Pons (tissue), 1 donor: ENCODE data around the gene FREM2.
A peak's percentile ranks its signal among the peaks of the same experiment; 100 is the strongest.

Experiments used
- DNase-seq: peaks from one replicate; pipeline ENCODE4 v3.0.0-alpha.2; 2016; ENCODE audit warnings: low spot score

FREM2 gene

DNA sequence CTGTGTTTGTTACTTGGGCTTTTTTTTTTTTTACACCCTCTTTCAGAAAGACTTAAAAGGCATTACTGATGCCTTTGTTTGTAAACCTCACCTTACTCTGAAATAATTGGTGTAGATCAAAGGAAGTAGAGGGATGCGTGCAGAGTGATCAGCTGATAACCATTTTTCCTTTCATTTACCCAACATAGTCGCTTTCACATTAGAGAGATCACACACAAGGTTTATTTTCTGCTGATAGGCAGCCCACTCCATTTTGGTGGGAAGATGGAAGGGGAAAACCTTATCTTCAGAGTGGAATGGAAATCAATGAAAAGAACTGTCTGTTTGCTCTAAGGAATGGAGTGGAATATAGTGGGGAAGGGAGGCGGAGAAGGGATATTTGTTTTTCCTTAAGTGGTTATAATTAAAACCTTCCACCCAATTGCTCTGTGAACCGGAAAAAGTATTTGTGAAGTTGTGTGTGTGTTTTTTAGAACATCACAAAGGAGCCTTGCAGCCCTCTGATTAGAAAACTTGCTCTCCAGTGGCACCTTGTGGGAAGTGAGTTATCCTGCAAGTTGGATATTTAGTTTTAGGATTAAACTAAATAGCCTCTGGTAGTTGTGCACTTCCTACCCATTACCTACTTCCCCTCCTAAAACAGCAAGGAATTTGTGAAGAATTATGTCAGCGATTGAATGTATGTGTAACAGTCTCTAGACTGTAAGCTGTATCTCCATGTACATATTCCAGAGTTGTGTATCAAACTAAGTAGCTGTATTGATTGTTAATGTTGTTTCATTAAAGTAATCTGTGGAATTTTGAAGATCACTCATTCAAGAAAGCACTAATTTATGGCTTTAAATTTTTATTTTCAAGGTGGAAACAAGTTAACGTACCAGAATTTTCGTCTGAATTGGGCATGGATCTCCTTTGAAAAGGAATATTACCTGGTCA lies 76.8 kb downstream of the FREM2 start:
- peak; percentile 83 for DNase-seq

DNA sequence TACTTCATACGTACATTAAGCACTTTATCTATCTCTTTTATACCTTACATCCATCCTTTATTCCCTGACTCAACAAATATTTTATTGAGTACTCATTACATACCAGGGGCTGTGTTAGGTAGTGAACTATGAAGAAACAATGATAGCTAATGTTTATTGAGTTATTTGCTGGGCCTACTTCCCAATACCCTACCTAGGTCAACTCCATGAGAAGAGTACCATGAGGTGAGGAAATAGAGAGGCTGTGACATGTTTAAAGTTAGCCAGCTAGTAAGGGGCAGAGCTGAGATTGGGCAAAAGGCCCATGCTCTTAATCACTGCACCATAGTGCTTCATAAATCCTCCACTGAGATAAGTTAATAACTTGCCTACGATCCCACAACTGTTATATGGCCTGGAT lies 79.9 kb downstream of the FREM2 start:
- no peak for DNase-seq

DNA sequence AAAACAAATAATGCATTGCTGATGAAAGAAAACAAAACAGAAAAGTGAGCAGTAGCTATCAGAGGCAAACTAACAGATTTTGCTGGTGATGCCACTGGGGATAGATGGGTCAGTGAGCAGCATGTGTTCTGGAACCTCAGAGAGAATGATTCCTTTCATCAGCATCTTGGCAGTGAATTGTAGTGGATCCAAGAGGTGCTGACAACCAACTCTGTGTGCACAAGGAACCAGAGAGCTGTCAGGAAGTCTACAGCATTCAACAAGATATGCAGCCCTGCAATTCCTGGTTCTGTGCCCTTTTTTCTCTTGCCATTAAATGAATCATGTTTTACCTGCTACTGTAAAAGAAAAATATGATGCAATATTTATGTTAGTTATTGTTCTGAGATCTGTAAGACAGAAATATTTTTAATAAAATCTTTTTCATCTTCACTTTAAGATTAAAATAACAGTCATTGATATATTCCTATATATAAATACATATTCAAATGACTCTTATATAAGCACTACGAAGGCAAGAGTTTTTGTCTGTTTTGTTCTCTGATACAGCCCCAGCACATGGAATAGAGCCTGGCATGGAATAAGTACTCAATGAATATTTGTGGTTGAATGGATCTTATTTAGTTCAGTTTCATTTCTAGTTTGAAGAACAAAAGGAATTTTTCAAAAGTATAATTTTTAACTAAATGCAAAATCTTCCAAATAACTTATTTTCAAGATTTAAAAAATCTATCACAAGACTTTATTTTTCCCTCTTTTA lies 80.8 kb downstream of the FREM2 start:
- DNase-seq = peak; percentile 99

DNA sequence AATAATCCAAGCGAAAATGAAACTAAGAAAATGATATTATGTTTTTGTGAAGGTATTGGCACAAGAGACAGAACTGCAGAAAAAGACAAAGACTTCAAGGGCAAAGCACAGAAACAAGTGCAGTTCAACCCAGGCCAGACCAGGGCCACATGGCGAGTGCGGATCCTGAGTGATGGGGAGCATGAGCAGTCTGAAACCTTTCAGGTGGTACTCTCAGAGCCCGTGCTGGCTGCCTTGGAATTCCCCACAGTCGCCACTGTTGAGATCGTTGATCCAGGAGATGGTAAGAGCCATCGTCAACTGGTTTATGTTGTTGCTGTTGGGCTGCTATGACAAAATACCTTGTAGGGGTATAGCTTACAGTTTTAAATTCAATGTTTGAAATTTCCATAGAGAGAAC lies 82.6 kb downstream of the FREM2 start:
- DNase-seq = no peak

DNA sequence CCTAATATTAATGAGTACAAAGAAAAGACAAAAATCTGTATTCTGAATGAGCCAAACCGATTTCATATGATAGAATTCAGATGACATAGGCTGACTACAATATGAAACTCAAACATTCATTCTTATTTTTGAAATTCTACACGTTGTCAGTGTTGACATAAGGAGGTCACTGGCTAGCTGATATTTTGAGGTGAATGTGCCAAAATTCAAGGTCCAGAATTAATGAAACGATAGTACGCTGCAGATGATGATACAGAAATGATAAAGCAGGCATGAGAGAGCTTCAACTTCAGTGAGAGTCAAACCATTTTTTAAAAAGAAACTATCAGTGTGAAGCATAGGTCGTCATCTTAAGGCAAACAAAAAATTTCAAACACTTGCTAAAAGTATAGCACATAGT lies 88.2 kb downstream of the FREM2 start:
- DNase-seq = no peak

DNA sequence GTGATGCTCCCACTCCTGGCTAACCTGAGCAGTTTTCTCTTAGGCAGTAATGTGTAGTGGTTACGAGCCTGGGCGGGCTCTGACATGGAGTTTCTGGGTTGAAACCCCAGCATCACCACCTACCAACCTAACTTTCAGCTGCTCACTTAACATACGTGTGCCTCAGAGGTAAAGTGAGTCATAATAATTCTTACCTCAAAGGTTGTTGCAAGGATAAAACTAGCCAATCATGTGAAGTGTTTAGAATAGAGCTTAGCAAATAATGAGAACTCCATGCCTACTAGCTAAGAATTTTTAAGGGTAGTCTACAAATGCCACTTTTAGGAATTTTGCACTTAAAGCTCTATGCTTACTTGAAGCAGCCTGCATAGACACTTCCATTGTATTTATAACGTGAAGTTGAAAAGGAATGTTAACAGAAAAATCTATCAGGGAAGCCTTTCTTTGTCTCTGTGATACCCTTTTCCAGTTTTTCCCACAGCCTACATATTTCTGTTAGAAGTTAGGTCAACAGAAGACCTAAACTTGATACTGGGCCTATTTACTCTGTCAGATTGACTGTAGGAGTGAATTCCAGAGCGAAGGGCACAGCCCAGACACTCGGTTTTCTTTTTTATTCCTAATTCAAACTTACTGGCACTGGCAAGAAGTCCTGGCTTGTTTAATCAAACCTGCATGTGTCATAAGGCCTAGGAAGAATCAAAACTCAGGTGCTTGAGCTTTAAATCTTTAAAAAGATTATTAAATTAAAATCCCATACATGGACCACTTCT lies 90.7 kb downstream of the FREM2 start:
- no peak for DNase-seq

DNA sequence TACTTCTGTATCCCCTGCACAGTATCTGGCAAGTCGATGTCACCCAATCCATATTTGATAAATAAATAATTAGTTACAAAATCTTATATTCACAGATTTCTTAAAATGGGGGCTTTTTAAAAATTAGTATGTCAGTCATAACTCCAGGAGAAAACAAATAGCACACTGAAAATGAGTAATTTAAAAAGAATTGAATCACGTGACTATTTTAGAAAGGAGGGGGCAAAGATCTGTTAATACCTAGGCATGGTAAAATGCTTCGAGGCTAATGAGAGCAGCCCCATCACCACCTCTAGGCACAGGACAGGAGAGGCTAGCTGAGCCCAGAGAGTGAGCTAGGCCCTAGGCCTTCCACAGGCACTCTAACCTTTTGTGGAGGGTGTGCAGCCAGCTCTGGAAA lies 94.7 kb downstream of the FREM2 start:
- DNase-seq = no peak

DNA sequence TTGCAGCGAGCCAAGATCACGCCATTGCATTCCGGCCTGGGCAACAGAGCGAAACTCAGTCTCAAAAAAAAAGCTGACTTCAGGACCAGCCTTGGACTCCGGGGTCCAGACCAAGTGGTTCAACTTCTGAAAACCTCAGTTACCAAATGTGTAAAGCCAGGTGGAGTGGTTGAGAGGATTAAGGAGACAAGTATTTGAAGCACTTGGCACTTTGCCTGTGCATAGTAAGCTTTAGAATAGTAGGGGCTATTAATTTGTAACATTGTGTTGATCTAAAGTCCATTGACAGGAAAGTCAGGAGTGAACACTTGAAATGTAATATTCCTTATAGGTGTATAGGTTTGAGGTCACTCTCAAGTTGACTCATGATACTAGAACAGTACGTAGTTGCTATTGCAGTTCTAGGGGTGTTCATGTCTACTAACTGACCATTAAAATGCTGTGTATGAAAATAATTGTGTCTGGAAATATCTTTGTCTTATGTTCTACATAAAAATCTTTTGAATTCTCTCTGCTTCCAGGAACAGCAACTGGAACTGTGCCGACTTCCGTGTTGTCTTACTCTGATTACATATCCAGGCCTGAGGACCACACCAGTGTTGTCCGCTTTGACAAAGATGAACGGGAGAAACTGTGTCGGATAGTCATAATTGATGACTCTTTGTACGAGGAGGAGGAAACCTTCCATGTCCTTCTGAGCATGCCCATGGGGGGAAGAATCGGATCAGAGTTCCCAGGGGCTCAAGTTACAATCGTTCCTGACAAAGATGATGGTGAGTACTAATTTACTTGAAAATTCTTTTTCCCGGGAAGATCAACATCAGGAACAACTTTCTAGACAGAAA lies 97.4 kb downstream of the FREM2 start:
- no peak for DNase-seq

DNA sequence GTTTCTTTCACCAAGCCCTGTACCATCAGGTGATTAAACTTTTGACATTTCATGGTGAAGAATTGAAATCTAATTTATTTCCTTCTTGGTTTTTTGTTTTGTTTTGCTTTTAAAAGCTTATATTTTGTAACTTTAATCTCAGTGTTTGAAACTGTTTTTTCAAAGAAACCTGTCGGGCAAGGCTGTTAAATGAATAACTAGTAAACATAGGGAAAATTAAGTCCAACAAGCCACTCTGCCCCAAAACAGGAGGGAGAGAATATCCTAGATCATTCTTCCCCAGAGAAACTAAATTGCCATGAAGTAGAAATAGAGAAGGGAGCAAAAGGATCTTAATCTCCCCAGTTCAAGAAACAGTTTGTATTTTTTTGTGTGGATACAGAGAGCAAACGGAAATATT lies 98.2 kb downstream of the FREM2 start:
- no peak for DNase-seq

DNA sequence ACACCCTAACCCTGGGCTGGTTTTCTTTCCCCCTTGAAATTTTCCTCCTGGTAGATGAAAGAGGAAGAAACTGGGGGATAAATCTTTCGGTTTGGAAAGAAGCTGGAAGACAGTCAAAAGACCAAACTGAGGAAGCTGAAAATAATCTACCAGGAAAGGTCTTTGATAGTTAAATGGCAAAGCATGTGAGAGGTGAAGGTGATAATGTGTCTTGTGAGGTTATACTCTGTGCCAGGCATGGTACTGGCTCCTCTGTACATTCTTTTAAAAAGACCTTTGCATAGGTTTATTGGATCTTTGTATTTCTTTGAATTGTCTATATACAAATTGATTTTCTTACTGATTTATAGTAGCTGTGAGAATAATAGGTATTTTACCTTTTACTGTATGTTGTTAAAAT lies 98.6 kb downstream of the FREM2 start:
- no peak for DNase-seq

DNA sequence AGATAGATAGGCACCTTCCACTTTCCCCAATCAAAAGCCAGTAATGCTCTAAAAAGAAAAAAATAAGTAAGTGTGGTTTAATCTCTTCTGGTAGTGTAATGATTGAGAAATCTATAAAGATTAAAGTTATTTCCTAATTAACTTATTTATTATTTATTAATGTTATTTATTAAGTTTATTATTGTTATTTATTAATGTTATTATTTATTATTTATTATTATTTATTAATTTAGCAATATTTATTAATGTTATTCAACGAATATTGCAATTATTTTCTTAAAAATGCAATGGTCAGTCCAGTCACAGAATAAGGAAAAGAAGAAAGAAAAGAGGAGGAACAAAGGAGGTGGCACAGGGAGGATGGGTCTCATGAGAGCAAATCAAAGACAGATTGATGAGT lies 100.7 kb downstream of the FREM2 start:
- no peak for DNase-seq

DNA sequence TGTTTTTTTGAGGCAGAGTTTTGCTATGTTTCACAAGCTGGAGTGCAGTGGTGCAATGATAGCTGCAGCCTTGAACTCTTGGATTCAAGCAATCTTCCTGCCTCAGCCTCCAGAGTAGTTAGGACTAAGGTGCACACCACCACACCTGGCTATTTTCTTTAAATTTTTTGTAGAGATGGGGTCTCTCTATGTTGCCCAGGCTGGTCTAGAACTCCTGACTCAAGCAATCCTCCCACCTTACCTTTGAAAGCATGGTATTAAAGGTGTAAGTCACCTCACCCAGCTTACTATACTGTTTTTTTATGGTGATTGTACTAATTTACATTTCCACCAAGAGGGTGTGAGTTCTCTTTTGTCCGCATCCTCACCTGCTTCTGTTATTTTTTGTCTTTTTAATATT lies 110.0 kb downstream of the FREM2 start:
- no peak for DNase-seq

DNA sequence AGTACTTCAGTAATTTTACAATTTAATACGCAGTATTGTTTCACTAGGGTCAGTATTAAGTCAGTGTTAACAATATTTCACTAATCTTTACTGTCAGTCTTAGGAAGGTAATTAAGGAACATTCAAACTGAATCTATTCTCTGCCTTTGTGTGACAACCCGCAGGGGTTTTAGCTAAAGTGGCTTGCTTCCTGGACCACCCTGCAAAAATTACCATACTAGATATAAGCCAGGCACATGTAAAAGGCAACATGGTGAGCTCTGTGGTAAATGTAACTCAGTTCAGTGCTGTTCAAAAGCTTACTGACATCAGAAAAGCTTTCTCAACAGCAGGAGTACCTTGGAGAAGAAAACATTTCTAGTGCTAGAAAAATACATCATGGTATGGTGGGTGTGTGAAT lies 116.7 kb downstream of the FREM2 start:
- DNase-seq = no peak

DNA sequence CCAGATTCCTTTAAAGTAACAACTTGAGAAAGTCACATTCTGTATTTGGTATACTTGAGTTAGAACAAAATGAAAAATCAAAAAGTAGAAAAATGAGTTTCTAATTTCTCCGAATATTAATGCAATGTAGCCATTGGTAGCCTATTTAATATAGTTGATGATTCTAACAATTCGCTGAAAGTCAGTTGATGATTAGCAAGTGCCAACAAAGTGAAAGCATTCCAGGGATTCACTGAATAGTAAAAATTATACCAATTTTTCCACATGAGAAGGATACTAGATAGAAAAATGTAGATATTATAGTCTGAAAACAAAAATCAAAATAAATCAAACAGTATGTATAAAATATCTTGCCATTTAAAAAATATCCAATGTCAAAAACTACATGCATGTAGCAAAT lies 117.2 kb downstream of the FREM2 start:
- no peak for DNase-seq

DNA sequence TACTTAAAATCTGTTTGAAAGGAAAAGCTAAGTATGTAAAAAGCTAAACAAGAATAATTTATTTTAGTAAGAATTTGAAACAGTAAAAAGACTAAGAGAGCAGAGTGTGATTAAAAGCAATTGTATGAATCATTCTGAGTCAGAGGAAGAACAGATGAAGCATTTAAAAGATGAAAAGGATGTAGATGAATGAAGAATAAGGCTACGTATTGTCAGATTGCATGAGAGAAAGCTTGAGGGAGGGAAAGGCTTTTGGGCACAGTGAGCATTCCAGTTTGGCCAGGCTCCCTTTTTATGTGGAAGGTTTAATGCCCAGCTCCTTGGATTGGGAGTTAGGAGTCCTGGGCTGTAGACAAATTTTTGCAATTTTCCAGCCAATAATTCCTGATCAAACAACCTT lies 117.7 kb downstream of the FREM2 start:
- DNase-seq = peak; percentile 71

DNA sequence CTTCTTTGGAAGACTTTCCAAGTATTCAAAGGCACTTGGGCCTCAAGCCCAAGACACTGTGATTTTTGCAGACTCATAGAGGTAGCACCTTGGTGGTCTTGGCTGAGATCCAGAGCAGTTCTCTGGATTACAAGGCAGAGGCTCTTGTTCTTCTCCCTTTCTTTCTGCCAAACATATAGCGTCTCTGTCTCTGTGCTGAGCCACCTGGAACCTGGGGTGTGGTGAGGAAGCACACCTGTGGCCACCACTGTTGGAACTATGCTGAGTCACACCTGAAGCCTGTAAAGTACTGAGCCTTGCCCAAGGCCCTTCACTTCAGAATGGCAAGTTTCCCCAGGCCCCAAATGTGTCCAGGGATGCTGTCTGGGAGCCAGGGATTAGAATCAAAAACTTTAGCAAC lies 127.5 kb downstream of the FREM2 start:
- no peak for DNase-seq

DNA sequence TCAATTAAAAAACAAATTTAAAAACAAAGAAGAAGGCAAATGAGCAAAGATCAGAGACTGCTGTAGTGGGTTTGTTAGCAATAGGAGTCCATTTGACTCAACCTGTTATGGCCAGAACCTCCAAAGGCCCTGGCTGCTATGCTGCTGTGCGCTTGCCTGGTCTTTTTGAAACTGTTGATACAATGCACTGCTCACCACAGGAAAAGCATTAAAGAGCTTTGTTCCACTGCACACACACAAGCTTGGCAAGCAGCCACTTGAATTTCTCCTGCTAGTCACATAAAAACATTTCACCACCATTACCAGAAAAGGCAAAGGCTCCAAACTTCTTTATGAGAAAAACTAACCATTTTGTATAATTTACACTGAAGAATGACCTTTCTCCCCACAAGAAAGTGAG lies 132.2 kb downstream of the FREM2 start:
- DNase-seq = peak; percentile 86

DNA sequence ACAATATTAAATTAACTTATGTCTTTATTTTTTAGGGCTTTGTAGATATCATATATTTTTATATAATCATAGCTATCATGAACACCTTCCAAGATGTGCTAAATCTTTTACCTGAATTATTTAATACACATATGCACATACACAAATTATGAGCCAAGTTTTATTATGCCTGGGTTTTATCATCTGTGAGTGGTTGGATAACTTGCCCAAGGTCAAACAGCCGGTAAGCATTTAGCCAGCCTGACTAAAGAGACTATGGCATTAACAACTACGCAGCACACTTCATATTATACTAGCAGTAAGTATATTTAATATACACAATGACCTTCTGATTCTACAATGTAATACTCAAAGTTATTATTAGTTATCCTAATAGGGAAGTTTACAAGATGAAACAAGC lies 132.7 kb downstream of the FREM2 start:
- DNase-seq = no peak

DNA sequence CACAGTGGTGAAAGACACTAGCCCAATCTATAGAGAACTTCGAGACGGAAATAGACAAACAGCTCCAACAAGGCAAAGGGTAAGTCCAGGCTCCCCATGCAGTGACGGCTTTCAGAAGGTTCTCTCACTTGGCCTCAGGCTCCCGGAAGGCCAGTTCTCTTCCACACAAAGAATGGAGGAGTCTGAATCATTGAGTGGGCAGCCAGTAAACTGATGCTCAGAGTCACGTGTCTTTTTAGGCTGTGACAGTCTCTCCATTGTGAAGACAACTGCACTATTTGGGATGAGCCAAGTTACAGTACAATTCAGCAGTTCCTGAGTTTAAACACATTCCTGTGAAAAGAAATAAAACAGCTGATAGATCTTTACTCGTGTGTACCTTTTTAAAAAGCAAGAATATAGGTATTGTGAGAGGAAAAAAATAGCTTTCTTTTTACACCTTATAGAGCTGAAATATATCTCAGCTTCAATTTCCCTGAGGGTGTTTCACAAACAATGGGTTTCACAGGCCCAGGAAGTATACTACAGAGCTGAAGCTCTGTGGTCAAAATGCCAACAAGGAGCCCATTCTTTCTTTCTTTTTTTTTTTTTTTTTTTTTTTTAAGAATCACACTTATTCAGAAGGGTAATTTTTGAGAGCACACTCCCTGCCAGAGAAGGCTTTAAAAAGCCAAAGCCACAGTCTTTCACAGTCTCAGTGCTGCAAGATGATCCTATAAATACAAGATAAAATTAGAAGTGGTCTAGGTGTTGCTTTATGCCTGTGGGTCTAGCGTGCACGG lies 135.1 kb downstream of the FREM2 start:
- DNase-seq = peak; percentile 97

DNA sequence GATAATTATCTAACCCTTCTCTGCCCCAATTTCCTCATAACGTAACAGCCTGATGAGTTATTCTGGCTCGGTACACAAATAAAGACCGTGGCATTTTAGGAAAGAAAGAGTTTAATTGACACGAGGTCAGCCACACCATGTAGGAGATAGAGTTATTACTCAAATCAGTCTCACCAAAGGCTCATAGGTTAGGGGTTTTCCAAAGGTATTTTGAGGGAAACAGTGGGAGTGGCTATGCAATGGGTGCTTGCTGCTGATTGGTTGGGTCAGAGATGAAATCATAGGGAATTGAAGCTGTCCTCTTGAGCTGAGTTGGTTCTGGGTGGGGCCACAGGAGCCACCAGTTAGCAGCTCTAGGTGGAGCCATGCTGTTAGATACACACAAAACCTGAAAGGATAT lies 137.5 kb downstream of the FREM2 start:
- DNase-seq = no peak
